Endothelial cell of umbilical vein (primary cell): ENCODE measurements around the gene PNCK.

Experiments used
- CTCF ChIP-seq, 2 donors: IDR thresholded peaks; 1 replicate in 1 of 2; 2 replicates in 1 of 2; pipeline ENCODE4 v1.5.1; 2011; ENCODE audit warnings: low read length in 2 of 2, mild to moderate bottlenecking in 2 of 2, moderate library complexity in 2 of 2, control low read depth in 1 of 2, inconsistent platforms in 1 of 2, low read depth in 1 of 2; ENCODE audit not compliant: insufficient read depth in 1 of 2; ENCODE audit errors: extremely low read depth in 1 of 2
- EZH2 ChIP-seq: IDR thresholded peaks from 2 replicates; pipeline ENCODE4 v1.6.1; 2012; ENCODE audit warnings: borderline replicate concordance, low read depth, mild to moderate bottlenecking, moderate library complexity, low read length, inconsistent platforms; ENCODE audit not compliant: severe bottlenecking
- FOS ChIP-seq: IDR thresholded peaks from 2 replicates; pipeline ENCODE4 v1.6.1; 2011; ENCODE audit warnings: mild to moderate bottlenecking, low read length, moderate library complexity, borderline replicate concordance; ENCODE audit not compliant: insufficient read depth
- GATA2 ChIP-seq: IDR thresholded peaks from 2 replicates; pipeline ENCODE4 v1.7.0; 2011; ENCODE audit warnings: low read depth, mild to moderate bottlenecking, moderate library complexity, mixed read lengths, low read length; ENCODE audit not compliant: insufficient read length, insufficient read depth
- POLR2A ChIP-seq: IDR thresholded peaks from 2 replicates; pipeline ENCODE4 v1.6.1; 2012; ENCODE audit warnings: low read depth, mild to moderate bottlenecking, control low read depth, low read length
- POLR2AphosphoS5 ChIP-seq: IDR thresholded peaks from 2 replicates; pipeline ENCODE4 v1.6.1; 2012; ENCODE audit warnings: low read depth, mild to moderate bottlenecking, control low read depth, low read length, moderate library complexity; ENCODE audit not compliant: insufficient read depth

- peak; percentile 24 to 63 for TF ChIP-seq CTCF (IDR thresholded peaks at IDR 0.05; ENCODE audit: extremely low read depth in 1 of 2, insufficient read depth in 1 of 2, low read depth in 1 of 2, low read length in 2 of 2)
- TF ChIP-seq POLR2AphosphoS5, result no peak
- TF ChIP-seq POLR2A, result no peak
- no peak for TF ChIP-seq GATA2
- TF ChIP-seq FOS, result no peak
- TF ChIP-seq EZH2, result no peak
Observed at GRCh38 chrX:153635788-153636668, 37.6 kb downstream of the PNCK start.
